22Rv1 (cell line): ENCODE measurements around the gene LY6G6C.

Source experiments
- H3K27ac ChIP-seq: fragments of 450-650 bp; 2 replicates; pipeline ENCODE4 v1.5.1; 2017
- ZFX ChIP-seq: fragments of 450-650 bp; IDR thresholded peaks from 2 replicates; pipeline ENCODE4 v1.6.1; 2017; ENCODE audit warnings: antibody characterized with exemption, borderline replicate concordance
- TF ChIP-seq, protein P1 (sequence below): fragments of 450-650 bp; IDR thresholded peaks from 2 replicates; pipeline ENCODE4 v1.5.1; 2017; ENCODE audit warnings: mild to moderate bottlenecking

The LY6G6C gene

DNA sequence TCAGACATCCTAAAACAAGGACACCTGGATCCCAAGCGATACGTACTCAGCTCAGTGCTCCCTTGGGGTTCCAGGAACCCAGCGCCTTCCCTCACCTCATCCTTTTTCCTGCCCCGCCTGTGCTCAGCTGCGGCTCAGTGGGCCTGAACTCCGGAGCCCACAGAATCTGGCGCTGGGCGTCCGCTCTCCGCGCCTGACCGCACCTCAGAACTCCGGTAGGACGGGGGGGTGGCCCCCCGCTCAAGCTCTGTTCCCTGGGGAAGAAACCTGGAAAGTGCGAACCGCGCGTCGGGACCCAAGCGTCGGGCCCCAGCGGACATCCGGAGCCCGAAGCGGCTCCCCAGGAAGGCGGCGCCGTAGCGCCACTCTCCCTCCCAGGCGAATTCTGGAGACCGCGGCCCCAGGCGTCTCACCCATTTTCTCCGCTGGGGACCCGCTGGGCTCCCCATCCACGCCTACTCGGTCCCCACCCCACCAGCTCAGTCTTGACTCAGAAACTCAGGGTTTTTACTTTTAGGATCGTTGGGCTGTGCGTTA, 40.3 kb downstream of the LY6G6C start:
- TF ChIP-seq, protein P1, sequence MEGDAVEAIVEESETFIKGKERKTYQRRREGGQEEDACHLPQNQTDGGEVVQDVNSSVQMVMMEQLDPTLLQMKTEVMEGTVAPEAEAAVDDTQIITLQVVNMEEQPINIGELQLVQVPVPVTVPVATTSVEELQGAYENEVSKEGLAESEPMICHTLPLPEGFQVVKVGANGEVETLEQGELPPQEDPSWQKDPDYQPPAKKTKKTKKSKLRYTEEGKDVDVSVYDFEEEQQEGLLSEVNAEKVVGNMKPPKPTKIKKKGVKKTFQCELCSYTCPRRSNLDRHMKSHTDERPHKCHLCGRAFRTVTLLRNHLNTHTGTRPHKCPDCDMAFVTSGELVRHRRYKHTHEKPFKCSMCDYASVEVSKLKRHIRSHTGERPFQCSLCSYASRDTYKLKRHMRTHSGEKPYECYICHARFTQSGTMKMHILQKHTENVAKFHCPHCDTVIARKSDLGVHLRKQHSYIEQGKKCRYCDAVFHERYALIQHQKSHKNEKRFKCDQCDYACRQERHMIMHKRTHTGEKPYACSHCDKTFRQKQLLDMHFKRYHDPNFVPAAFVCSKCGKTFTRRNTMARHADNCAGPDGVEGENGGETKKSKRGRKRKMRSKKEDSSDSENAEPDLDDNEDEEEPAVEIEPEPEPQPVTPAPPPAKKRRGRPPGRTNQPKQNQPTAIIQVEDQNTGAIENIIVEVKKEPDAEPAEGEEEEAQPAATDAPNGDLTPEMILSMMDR = no peak
- no peak for TF ChIP-seq ZFX
- H3K27ac ChIP-seq = peak overlapping the region; percentile 31; the same call in 1 of the 2 replicates

DNA sequence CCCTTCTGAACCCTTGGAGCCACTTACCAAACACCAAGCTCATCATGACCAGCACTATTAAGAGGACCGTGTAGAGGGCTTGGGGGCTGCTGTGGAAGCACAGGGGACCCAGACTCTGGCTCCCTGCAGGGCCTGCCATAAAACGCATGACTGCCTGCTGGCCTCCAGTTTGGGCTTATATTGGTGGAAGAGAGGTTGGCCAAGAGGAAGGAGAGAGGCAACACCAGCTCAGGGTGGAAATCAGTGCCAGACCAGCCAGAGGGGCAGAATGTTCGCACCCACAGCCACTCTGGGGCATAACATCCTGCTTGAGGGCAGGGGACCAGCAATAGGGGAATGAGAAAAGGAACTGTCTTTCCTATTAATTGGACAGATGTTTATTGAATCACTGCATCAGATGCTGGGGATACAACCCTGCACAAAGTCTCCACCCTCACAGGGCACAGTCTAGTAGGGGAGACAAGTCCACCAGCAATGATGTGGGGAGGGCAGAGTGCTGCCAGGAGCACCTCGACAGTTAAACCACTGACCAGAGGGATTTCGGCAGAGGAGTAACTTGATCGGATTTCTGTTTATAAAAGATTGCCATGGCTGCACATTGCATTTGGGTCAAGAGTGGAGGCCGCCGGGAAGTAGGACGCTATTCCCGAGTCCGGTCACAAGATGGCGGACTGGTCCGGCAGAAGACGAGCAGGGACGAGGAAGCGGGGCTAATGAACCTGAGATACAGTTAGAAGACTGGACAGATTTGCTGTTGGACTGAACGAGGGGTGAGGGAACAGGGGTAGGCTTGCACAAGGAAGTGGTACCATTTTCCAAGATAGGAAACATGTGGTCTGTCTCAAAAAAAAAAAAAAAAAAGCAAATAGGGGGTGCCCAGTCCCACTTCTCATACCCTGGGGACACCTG, 41.1 kb downstream of the LY6G6C start, which contains the start of gene LY6G5C:
Gene LY6G5C (minus strand): TSS at position 842 of the 909 bp plus-strand sequence. CDS start 694 bp downstream, at position 148.
- no peak for TF ChIP-seq ZFX
- TF ChIP-seq, protein P1 = peak; percentile 79
- peak within 1 kb of the TSS; percentile 31; the same call in 1 of the 2 replicates for H3K27ac ChIP-seq

DNA sequence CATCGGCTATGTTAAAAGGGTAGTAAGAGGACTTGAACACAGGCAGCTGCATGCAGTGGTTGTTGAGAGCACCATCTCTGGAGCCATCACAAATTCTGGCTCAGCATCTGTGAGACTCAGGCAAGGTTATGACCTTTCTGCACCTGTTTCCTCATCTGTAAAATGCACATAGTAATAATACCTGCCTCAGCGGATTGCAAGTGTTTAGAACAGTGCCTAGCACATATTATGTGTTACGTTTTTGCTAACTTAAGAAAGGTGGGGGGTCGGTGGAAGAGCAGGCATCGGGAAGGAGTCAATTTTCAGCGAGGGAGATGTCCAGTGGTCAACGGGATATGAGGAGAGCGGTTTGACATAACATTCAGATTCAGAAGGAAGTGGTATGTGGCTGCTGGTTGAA, 43.6 kb downstream of the LY6G6C start:
- H3K27ac ChIP-seq = no peak overlapping the region
- TF ChIP-seq, protein P1 = no peak
- TF ChIP-seq ZFX = no peak

DNA sequence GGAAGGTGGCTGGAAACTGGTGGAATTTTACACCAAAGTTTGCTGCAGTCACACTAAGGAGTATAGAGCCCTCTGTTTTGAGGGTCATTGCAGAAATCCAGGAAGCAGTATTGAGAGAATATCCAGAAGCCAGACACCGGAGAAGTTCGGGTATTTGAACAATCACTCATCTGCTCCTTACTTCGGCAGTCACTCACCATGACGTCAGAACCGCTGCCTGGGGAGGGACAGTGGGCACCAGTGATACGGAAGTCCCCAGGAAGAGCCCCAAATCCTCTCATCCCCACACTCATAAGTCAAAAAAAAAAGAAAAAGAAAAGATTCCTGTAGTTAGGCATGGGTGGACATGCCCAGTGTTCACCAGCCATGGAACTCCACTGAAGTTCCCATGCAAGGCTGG, 44.6 kb downstream of the LY6G6C start:
- TF ChIP-seq, protein P1 = no peak
- TF ChIP-seq ZFX = no peak

DNA sequence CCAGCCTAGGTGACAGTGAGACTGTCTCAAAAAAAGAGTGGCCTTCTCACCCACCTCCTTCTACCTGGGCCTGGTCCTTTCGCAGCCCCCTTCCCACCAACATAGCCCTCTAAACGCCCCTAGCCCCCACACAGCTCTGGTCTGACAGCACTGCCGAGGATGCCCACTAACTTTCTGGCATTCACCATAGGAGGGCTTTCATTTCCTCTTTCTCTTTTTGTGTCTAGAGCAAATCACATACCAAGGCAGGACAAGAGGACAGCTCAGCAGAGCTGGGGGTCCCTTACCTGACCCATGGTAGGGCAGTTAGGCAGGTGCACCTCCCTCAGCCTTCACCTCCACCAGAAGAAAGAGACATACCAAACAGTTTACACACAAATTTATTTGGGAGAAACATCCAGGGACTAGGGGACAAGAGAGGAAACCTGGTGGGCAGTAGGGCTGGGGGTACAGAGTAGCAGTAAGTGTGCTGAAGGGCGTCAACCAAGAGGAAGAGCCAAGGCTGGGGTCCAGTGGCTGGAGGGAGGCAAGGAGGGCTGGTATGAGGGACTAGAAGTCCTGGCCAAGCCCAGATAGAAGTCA, 45.1 kb downstream of the LY6G6C start:
- TF ChIP-seq ZFX = no peak
- TF ChIP-seq, protein P1 = no peak

More for the DNA sequence above, 44.6 kb downstream of the LY6G6C start:
- H3K27ac ChIP-seq = no peak overlapping the region

DNA sequence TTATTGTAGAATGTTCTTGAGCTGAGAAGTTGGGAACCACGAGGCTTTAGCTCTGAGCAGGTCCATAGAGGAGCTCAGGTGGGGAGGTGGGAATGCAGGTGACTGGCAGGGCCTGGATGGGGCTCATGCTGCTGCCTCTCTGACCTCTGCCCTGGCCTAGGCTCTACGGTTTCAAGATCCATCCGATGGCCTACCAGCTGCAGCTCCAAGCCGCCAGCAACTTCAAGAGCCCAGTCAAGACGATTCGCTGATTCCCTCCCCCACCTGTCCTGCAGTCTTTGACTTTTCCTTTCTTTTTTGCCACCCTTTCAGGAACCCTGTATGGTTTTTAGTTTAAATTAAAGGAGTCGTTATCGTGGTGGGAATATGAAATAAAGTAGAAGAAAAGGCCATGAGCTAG, 51.9 kb downstream of the LY6G6C start, which contains the start of gene LY6G5B:
Gene LY6G5B (plus strand): TSS at position 301 of the 400 bp plus-strand sequence. CDS start 975 bp downstream, outside the sequence.
- TF ChIP-seq, protein P1 = no peak
- no peak for TF ChIP-seq ZFX
- H3K27ac ChIP-seq = no peak within 1 kb of the TSS

More for the DNA sequence above, 45.1 kb downstream of the LY6G6C start:
- no peak overlapping the region for H3K27ac ChIP-seq
